Caco-2 (cell line): ENCODE data around the gene ITIH5. TPM values are rescaled to one million over a fixed set of nuclear protein-coding genes. Genes with fewer than 3 reads are reported as not detected.

Experiments
- BruUV-seq: library from RNA; stranded (reverse); fragments of 400-500 nt; replicated peaks from 2 replicates; lab custom pipeline; 2021; lab: Mats Ljungman, UMichigan
- CTCF ChIA-PET: fragments of 300-600 bp; sonication (Branson Sonifier 250); formaldehyde crosslinking; loops from one replicate; lab custom pipeline; 2022; ENCODE audit warnings: antibody characterized with exemption; lab: Charles Lee
- POLR2A ChIA-PET: fragments of 300-600 bp; sonication (Branson Sonifier 250); formaldehyde crosslinking; loops from one replicate; lab custom pipeline; 2022; ENCODE audit warnings: antibody characterized with exemption; lab: Charles Lee
- DNase-seq, 2 experiments: peaks; one replicate each; pipeline versions ENCODE4 v3.0.0 to v3.0.0-alpha.2; 2020 to 2022
- H3K27me3 ChIP-seq: replicated peaks from 2 replicates; pipeline ENCODE4 v1.6.0; 2011; ENCODE audit warnings: low read length; ENCODE audit not compliant: control insufficient read depth, insufficient read depth
- H3K36me3 ChIP-seq: 2 replicates; pipeline ENCODE4 v1.5.1; 2011; ENCODE audit warnings: low read length; ENCODE audit not compliant: control insufficient read depth, insufficient read depth
- H3K4me1 ChIP-seq: fragments of 250-450 bp; sonication (Bioruptor Pico); 2 replicates; pipeline ENCODE4 v1.5.1; 2020; ENCODE audit warnings: mild to moderate bottlenecking
- H3K4me3 ChIP-seq: 2 replicates; pipeline ENCODE4 v1.5.1; 2011; ENCODE audit warnings: low read depth, mild to moderate bottlenecking, control low read depth, low read length
- H3K9me3 ChIP-seq: fragments of 250-450 bp; sonication (Bioruptor Pico); 2 replicates; pipeline ENCODE4 v1.5.1; 2020; ENCODE audit warnings: mild to moderate bottlenecking, moderate library complexity
- H3K27ac Mint-ChIP-seq: one replicate; pipeline ENCODE4 v1.8.0; 2022; ENCODE audit warnings: mixed read lengths; ENCODE audit not compliant: unreplicated experiment
- H3K27me3 Mint-ChIP-seq: one replicate; pipeline ENCODE4 v1.8.0; 2022; ENCODE audit warnings: mixed read lengths; ENCODE audit not compliant: insufficient read depth, unreplicated experiment
- H3K36me3 Mint-ChIP-seq: one replicate; pipeline ENCODE4 v1.8.0; 2022; ENCODE audit warnings: mild to moderate bottlenecking, mixed read lengths; ENCODE audit not compliant: insufficient read depth, unreplicated experiment
- H3K4me1 Mint-ChIP-seq: one replicate; pipeline ENCODE4 v1.8.0; 2022; ENCODE audit warnings: low read depth, mixed read lengths; ENCODE audit not compliant: unreplicated experiment
- H3K4me3 Mint-ChIP-seq: one replicate; pipeline ENCODE4 v1.8.0; 2022; ENCODE audit warnings: mild to moderate bottlenecking, moderate library complexity, mixed read lengths; ENCODE audit not compliant: unreplicated experiment
- H3K9me3 Mint-ChIP-seq: one replicate; pipeline ENCODE4 v1.8.0; 2022; ENCODE audit warnings: mixed read lengths; ENCODE audit not compliant: unreplicated experiment
- intact Hi-C: fragments of 100-400 bp; cut with micrococcal nuclease; formaldehyde crosslinking; loops from one replicate; pipeline ENCODE4 v1.10.0; 2022; ENCODE audit not compliant: unreplicated experiment
- total RNA-seq: library from RNA; stranded (reverse); gene quantifications from 2 replicates; pipeline ENCODE4 v1.2.3, GENCODE V29; 2022
- TF ChIP-seq, protein P1 (sequence below), 2 experiments: fragments of 200-600 bp in 1 of 2; IDR thresholded peaks; 1 replicate in 1 of 2; 2 replicates in 1 of 2; pipeline versions ENCODE4 v1.5.1 to v1.8.0; 2011 to 2022; ENCODE audit warnings: antibody characterized with exemption in 1 of 2, control low read depth in 1 of 2, inconsistent platforms in 1 of 2, low read depth in 1 of 2, low read length in 1 of 2, mild to moderate bottlenecking in 1 of 2, moderate library complexity in 1 of 2; ENCODE audit not compliant: insufficient read depth in 1 of 2, severe bottlenecking in 1 of 2, unreplicated experiment in 1 of 2

ITIH5 gene
- total RNA-seq, 1 experiment from 2014 or later, result 0.18 TPM

- no peaks in the 10 kb centered on the region for H3K9me3 Mint-ChIP-seq
- TF ChIP-seq, protein P1, sequence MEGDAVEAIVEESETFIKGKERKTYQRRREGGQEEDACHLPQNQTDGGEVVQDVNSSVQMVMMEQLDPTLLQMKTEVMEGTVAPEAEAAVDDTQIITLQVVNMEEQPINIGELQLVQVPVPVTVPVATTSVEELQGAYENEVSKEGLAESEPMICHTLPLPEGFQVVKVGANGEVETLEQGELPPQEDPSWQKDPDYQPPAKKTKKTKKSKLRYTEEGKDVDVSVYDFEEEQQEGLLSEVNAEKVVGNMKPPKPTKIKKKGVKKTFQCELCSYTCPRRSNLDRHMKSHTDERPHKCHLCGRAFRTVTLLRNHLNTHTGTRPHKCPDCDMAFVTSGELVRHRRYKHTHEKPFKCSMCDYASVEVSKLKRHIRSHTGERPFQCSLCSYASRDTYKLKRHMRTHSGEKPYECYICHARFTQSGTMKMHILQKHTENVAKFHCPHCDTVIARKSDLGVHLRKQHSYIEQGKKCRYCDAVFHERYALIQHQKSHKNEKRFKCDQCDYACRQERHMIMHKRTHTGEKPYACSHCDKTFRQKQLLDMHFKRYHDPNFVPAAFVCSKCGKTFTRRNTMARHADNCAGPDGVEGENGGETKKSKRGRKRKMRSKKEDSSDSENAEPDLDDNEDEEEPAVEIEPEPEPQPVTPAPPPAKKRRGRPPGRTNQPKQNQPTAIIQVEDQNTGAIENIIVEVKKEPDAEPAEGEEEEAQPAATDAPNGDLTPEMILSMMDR (IDR thresholded peaks at IDR 0.05; ENCODE audit: insufficient read depth in 1 of 2, low read depth in 1 of 2, low read length in 1 of 2, severe bottlenecking in 1 of 2, unreplicated experiment in 1 of 2), result no peak
Measured at GRCh38 chr10:7547829-7548228, 118.9 kb downstream of the ITIH5 start.

DNA sequence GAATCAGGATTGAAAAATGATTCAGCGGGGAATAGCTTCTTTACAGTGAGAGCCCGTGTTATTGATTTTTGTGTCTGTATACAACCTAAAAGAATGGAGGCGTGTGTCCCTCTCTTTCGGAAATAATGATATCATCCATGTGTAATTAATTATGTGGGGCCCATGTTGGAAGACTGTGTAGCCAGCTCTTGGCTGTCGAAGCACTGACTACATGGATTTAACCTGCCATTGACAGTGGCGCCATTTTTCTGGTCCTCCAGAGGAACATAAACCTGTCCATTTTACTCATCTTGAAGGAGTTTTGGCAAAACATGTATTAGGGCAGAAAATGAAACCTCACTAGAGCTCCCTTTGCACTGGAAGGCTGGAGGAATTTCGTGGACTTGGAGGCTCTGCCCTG, 119.6 kb downstream of the ITIH5 start:
- peaks cover 15% of the 10 kb centered on the region for H3K4me1 Mint-ChIP-seq
- CTCF ChIA-PET, result no interaction called here
- no peak overlapping the region for H3K27ac Mint-ChIP-seq
- Histone ChIP-seq H3K4me3 (no peak overlapping the region), H3K4me1 (peaks cover 17% of the 10 kb centered on the region), H3K9me3 (no peaks in the 10 kb centered on the region), H3K36me3 (no peaks in the 10 kb centered on the region), H3K27me3 (no peaks in the 10 kb centered on the region)
- no TSS peak for BruUV-seq
- H3K36me3 Mint-ChIP-seq, result peaks cover 2% of the 10 kb centered on the region
- POLR2A ChIA-PET, result no interaction called here
- no peak overlapping the region for H3K4me3 Mint-ChIP-seq
- TF ChIP-seq, protein P1 (IDR thresholded peaks at IDR 0.05; ENCODE audit: insufficient read depth in 1 of 2, low read depth in 1 of 2, low read length in 1 of 2, severe bottlenecking in 1 of 2, unreplicated experiment in 1 of 2), result no peak
- intact Hi-C loops, result no loop called here
- no peaks in the 10 kb centered on the region for H3K27me3 Mint-ChIP-seq
- no peaks in the 10 kb centered on the region for H3K9me3 Mint-ChIP-seq
- DNase-seq, result no peak

More at GRCh38 chr10:7547829-7548228, 118.9 kb downstream of the ITIH5 start:
- CTCF ChIA-PET, result no interaction called here
- no peak for DNase-seq
- H3K4me1 Mint-ChIP-seq, result peaks cover 9% of the 10 kb centered on the region
- Histone ChIP-seq H3K9me3 (no peaks in the 10 kb centered on the region), H3K4me1 (peaks cover 11% of the 10 kb centered on the region), H3K36me3 (no peaks in the 10 kb centered on the region), H3K4me3 (no peak overlapping the region), H3K27me3 (no peaks in the 10 kb centered on the region)
- H3K27me3 Mint-ChIP-seq, result no peaks in the 10 kb centered on the region
- POLR2A ChIA-PET, result no interaction called here
- intact Hi-C loops, result no loop called here
- H3K27ac Mint-ChIP-seq, result no peak overlapping the region
- no peak overlapping the region for H3K4me3 Mint-ChIP-seq
- no peaks in the 10 kb centered on the region for H3K36me3 Mint-ChIP-seq
- no TSS peak for BruUV-seq

GRCh38 chr10:7546385-7546967, 120.3 kb downstream of the ITIH5 start:
- intact Hi-C loops, result no loop called here

More at GRCh38 chr10:7546385-7546967, 120.3 kb downstream of the ITIH5 start:
- ChIA-PET POLR2A (no interaction called here), CTCF (no interaction called here)
- TF ChIP-seq, protein P1 (IDR thresholded peaks at IDR 0.05; ENCODE audit: insufficient read depth in 1 of 2, low read depth in 1 of 2, low read length in 1 of 2, severe bottlenecking in 1 of 2, unreplicated experiment in 1 of 2), result no peak
- H3K36me3 Mint-ChIP-seq, result peaks cover 9% of the 10 kb centered on the region
- Histone ChIP-seq H3K4me3 (no peak overlapping the region), H3K36me3 (no peaks in the 10 kb centered on the region), H3K9me3 (no peaks in the 10 kb centered on the region), H3K4me1 (peaks cover 24% of the 10 kb centered on the region), H3K27me3 (no peaks in the 10 kb centered on the region)
- BruUV-seq, result no TSS peak
- no peaks in the 10 kb centered on the region for H3K9me3 Mint-ChIP-seq
- DNase-seq, result no peak
- no peaks in the 10 kb centered on the region for H3K27me3 Mint-ChIP-seq
- no peak overlapping the region for H3K27ac Mint-ChIP-seq
- H3K4me1 Mint-ChIP-seq, result peaks cover 22% of the 10 kb centered on the region
- H3K4me3 Mint-ChIP-seq, result no peak overlapping the region
